SH-SY5Y (cell line): ENCODE results near the gene TRPC4.

Source experiments
- GATA2 ChIP-seq: IDR thresholded peaks from 2 replicates; pipeline ENCODE4 v1.6.1; 2011; ENCODE audit warnings: mild to moderate bottlenecking, low read depth, low read length
- GATA3 ChIP-seq: IDR thresholded peaks from 2 replicates; pipeline ENCODE4 v1.6.1; 2011; ENCODE audit warnings: low read depth, mild to moderate bottlenecking, low read length, moderate library complexity

TRPC4 gene

GRCh38 chr13:37709318-37709717, 160.3 kb downstream of the TRPC4 start:
- no peak for TF ChIP-seq GATA2

GRCh38 chr13:37707739-37708500, 161.7 kb downstream of the TRPC4 start:
- TF ChIP-seq GATA2, result no peak
- TF ChIP-seq GATA3, result no peak

- TF ChIP-seq GATA2 (no peak), GATA3 (no peak)
Measured at GRCh38 chr13:37706041-37706440, 163.5 kb downstream of the TRPC4 start.

- no peak for TF ChIP-seq GATA2
- no peak for TF ChIP-seq GATA3
Measured at GRCh38 chr13:37701972-37702371, 167.6 kb downstream of the TRPC4 start.

- TF ChIP-seq GATA2 (no peak), GATA3 (no peak)
Measured at GRCh38 chr13:37701306-37701705, 168.3 kb downstream of the TRPC4 start.

GRCh38 chr13:37700887-37701286, 168.7 kb downstream of the TRPC4 start:
- no peak for TF ChIP-seq GATA3
- TF ChIP-seq GATA2, result no peak

- TF ChIP-seq GATA2 (no peak), GATA3 (no peak)
Measured at GRCh38 chr13:37695200-37695599, 174.4 kb downstream of the TRPC4 start.

GRCh38 chr13:37690361-37690760, 179.2 kb downstream of the TRPC4 start:
- TF ChIP-seq GATA3 (no peak), GATA2 (no peak)

GRCh38 chr13:37686501-37686900, 183.1 kb downstream of the TRPC4 start:
- TF ChIP-seq GATA3 (no peak), GATA2 (no peak)

GRCh38 chr13:37685206-37685605, 184.4 kb downstream of the TRPC4 start:
- TF ChIP-seq GATA3 (no peak), GATA2 (no peak)

- no peak for TF ChIP-seq GATA2
- no peak for TF ChIP-seq GATA3
Measured at GRCh38 chr13:37682496-37682895, 187.1 kb downstream of the TRPC4 start.

- TF ChIP-seq GATA2, result no peak
- TF ChIP-seq GATA3, result no peak
Measured at GRCh38 chr13:37681281-37682032, 188.1 kb downstream of the TRPC4 start.

- TF ChIP-seq GATA2 (no peak), GATA3 (no peak)
Measured at GRCh38 chr13:37680137-37680536, 189.4 kb downstream of the TRPC4 start.

GRCh38 chr13:37679043-37679442, 190.5 kb downstream of the TRPC4 start:
- TF ChIP-seq GATA3 (no peak), GATA2 (no peak)

- TF ChIP-seq GATA3 (no peak), GATA2 (no peak)
Measured at GRCh38 chr13:37669845-37670244, 199.7 kb downstream of the TRPC4 start.
